D721Med (cell line): Measurements from ENCODE around the gene LAMA4.
A peak's percentile ranks its signal among the peaks of the same experiment; 100 is the strongest.
"Not testable (repeated sequence)": the region's sequence is repeated elsewhere in the genome, so short reads cannot be mapped to it uniquely, and the experiment has no call there.

Experiments
- DNase-seq: peaks from one replicate; pipeline ENCODE4 v3.0.0; 2011; ENCODE audit warnings: low spot score; ENCODE audit not compliant: insufficient read length
- FAIRE-seq: peaks from 2 replicates; lab custom pipeline; 2011; peaks lifted over from hg19 to GRCh38; lab: Jason Lieb, UNC
- TF ChIP-seq, protein P1 (sequence below): IDR thresholded peaks from 2 replicates; pipeline ENCODE4 v1.5.1; 2012; ENCODE audit warnings: mild to moderate bottlenecking, control low read depth; ENCODE audit not compliant: insufficient read depth; ENCODE audit errors: missing control alignments

Gene LAMA4

DNA sequence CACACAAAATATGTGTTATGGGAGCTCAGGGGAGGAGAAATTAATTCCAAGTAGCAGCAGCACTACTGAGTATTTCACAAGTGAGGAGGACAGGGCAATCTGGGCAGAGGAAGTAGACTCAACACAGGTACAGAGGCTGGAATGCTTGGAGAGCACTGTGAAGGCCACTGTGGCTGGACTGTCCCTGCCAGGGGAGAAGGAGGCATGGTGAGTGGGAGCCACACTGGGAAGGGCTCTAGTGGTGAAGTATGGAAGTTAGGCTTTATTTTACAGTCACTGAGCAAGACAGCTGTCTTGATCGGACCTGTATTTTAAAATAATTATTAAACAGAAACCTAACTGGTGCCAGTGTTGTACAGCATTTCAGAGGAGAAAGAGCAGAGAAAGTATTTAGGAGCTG is 138.1 kb downstream of the LAMA4 start:
- DNase-seq (no peak), FAIRE-seq (no peak)

DNA sequence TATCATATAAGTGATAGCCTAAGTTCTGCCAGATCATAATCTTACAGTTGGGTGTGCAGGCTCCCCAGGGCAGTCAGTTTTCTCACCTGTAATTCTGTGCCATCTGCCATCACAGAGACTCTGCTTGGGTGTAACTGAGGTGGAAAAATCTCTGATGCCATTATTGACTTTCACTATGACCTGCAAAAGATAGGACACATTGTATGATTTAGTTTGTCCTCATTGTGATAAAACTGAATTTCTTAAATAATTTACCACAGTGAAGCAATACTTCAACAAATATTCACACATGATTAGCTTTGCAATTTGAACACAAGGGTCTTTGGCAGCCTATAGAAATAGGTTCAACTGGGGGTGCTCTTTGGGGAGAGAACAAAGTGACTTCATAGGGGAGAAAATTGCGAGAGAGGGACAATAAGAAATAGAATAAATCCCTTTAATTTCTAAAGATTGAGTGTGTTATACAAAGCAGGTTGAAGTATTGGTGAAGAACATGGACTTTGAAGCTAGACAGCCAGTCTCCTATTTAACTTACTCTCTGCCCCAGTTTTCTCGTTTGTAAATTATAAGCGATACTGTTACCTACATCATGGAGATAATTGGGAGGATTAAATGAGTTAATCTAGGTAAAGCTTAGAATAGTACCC is 139.7 kb downstream of the LAMA4 start:
- TF ChIP-seq, protein P1, sequence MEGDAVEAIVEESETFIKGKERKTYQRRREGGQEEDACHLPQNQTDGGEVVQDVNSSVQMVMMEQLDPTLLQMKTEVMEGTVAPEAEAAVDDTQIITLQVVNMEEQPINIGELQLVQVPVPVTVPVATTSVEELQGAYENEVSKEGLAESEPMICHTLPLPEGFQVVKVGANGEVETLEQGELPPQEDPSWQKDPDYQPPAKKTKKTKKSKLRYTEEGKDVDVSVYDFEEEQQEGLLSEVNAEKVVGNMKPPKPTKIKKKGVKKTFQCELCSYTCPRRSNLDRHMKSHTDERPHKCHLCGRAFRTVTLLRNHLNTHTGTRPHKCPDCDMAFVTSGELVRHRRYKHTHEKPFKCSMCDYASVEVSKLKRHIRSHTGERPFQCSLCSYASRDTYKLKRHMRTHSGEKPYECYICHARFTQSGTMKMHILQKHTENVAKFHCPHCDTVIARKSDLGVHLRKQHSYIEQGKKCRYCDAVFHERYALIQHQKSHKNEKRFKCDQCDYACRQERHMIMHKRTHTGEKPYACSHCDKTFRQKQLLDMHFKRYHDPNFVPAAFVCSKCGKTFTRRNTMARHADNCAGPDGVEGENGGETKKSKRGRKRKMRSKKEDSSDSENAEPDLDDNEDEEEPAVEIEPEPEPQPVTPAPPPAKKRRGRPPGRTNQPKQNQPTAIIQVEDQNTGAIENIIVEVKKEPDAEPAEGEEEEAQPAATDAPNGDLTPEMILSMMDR, result no peak
- DNase-seq (no peak), FAIRE-seq (peak; percentile 61)

More for the DNA sequence above, 138.1 kb downstream of the LAMA4 start:
- TF ChIP-seq, protein P1, result no peak

DNA sequence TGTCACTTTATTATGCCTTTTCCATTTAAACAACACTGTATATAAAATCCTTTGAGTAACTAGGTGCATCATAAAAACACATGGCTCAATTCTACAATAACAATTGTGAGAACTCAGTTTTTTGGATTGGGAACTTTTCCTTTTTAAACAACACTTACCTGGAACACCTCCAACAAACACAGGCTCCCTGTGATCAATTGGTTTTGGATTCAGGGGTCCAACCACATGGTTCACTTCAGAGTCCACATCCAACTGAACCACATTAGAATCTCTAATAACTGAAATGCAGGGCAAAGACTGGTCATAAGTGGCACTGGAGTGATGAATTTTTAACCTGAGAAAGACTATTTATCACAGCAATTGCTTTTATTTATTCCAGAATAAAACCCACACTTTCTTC is 140.4 kb downstream of the LAMA4 start:
- DNase-seq (no peak), FAIRE-seq (no peak)
- TF ChIP-seq, protein P1, result no peak

DNA sequence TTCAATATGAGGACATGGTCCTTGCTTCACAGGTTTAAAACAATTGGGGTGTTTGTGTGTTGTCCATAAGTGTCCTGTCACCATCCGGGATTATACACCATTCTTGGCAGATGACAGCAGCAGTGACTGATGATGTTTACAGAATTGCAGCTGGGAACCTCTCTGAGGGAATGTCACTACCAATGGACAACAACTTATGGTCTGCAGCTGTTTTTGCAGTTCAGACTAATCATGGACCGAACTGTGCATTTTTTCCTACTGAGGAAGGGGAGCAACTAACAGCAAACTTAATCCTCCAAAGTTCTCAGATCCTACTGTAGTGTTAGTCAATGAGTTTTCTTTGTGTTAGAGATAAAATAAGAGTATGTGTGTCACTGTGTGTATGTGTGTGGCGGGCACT is 140.9 kb downstream of the LAMA4 start:
- TF ChIP-seq, protein P1, result no peak
- no peak for DNase-seq
- no peak for FAIRE-seq

DNA sequence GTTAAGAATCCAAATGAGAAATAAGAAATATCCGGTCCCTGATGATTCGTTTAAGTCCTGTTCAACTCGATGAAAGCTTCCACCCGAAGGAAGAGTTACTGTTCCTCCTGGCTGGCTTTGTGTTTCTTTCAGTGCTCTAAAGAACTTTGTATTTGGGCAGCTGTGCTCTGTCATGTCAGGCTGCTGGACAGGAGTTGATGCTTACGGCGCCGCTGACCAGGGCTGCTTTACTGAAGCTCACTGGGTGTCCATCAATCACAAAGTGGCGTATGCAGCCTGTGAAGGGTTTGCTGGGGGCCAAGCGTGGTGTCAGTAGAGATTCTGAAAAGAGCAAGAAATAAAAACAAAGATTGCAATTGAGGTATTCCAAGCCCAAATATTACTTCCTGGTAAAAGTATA is 145.1 kb downstream of the LAMA4 start:
- no peak for FAIRE-seq
- TF ChIP-seq, protein P1, result no peak
- no peak for DNase-seq

DNA sequence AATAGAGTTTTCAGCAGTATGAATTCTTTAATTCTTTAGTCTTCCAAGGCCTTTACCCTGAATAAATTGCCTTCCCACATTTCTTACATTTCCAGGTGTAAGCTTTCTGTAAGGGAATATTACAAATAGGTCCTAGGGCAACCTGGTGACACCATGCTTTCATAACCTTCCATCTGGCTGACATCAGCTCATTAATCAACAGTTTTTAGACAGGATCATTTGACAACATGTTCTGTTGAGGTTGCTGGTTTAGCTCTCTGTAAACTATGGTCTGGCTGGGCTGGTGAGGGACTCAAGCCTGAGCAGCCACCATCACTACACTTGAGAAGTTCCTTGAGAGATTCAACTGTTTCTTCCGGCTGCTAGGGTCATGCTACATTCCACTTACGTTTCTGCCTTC is 147.8 kb downstream of the LAMA4 start:
- no peak for DNase-seq

DNA sequence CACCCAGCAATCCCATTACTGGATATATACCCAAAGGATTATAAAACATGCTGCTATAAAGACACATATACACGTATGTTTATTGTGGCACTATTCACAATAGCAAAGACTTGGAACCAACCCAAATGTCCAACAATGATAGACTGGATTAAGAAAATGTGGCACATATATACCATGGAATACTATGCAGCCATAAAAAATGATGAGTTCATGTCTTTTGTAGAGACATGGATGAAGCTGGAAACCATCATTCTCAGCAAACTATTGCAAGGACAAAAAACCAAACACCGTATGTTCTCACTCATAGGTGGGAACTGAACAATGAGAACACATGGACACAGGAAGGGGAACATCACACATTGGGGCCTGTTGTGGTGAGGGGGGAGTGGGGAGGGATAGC is 148.3 kb downstream of the LAMA4 start:
- FAIRE-seq, result not testable (repeated sequence)

More for the DNA sequence above, 147.8 kb downstream of the LAMA4 start:
- FAIRE-seq, result no peak
- TF ChIP-seq, protein P1, result no peak

More for the DNA sequence above, 148.3 kb downstream of the LAMA4 start:
- not testable (repeated sequence) for DNase-seq
